ENCODE data around the gene ASAP2.

The ASAP2 gene

GRCh38 chr2:9184361-9184760 is 22.3 kb upstream of the ASAP2 start:
- DNase-seq: no peak

DNA sequence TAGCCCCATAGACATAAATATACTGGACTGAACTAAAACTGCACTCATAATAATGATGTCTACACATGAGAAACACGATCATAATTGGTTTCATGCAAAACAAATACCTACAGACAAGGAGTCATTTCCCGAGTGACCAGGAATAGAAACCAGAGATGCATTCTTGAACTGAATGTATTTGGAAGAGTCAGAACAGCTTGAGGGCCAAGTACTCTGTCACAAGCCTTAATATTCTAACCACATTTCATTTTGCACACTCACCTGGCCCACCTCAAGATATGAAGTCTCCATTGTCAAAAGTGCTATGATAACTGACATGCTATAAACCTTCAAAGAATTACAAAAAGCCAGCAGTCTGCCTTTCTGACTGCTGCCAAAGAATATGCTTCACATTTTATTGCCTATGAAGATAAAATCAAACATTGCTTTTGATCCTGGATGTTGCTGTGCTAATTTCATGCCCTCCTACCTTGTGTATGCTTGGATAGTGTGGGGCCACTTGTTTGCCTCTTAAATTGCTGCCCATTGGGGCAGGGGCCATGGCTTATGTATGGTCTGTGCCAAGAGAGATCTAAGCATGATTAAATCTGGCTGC is 18.9 kb upstream of the ASAP2 start:
- DNase-seq: no peak

GRCh38 chr2:9188823-9189222 is 17.8 kb upstream of the ASAP2 start:
- DNase-seq: no peak

GRCh38 chr2:9189901-9190300 is 16.7 kb upstream of the ASAP2 start:
- no peak for DNase-seq

DNA sequence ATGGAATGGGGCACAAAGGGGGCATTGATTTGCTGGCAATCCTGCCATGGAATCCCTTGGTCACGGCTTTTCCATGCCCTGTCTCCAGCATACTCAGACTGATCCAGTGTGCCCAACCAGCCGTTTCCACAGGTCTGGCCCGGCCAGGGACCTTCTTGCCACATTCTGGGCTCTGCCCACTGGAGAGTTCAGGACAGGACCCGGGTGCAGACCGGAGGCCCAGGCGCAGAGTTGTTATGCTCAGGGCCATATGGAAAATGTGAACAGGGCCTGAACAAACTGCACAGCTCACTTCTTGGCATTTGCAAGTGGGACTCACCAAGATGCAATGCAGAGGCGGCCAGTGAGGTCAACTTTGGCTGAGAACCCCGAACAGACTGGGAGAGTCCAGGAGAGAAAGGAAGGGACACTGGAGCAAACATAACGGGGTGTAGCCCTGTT is 15.6 kb upstream of the ASAP2 start:
- DNase-seq: no peak

GRCh38 chr2:9192712-9193111 is 13.9 kb upstream of the ASAP2 start:
- no peak for DNase-seq

DNA sequence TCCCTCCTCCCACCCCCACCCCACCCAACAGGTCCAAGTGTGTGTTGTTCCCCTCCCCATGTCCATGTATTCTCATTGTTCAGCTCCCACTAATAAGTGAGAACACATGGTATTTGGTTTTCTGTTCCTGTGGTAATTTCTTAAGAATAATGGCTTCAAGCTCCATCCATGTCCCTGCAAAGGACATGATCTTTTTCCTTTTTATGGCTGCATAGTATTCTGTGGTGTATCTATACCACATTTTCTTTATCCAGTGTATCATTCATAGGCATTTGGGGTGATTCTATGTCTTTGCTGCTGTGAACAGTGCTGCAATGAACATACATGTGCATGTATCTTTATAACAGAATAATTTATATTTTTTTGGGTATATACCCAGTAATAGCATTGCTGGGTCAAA is 12.3 kb upstream of the ASAP2 start:
- DNase-seq: no peak

DNA sequence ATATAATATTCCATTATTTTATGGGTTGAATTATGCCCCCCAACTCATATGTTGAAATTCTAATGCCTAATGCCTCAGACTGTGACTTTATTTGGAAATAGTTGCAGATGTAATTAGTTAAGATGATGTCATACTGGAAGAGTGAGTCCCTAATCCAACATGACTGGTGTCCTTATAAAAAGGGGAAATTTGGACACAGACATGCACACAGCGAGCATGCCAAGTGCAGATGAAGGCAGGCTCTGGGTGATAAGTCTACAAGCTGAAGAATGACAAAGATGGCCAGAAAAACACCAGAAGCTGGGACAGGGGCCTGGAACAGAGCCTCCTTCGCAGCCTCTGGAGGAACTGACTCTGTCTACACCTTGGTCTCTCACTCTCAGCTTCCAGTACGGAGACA is 10.0 kb upstream of the ASAP2 start:
- no peak for DNase-seq

DNA sequence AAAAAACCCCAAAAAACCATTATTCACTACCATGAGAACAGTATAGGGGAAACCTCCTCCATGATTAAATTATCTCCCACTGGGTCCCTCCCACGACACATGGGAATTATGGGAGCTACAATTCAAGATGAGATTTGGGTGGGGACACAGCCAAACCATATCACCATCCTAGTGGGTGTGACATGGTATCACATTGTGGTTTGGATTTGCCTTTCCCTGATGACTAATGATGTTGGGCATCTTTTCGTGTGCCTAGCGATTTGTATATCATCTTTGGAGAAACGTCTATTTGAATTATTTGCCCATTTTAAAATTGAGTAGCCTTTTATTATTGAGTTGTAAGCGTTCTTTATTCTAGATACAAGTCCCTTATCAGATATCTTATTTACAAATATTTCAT is 8.7 kb upstream of the ASAP2 start:
- no peak for DNase-seq

DNA sequence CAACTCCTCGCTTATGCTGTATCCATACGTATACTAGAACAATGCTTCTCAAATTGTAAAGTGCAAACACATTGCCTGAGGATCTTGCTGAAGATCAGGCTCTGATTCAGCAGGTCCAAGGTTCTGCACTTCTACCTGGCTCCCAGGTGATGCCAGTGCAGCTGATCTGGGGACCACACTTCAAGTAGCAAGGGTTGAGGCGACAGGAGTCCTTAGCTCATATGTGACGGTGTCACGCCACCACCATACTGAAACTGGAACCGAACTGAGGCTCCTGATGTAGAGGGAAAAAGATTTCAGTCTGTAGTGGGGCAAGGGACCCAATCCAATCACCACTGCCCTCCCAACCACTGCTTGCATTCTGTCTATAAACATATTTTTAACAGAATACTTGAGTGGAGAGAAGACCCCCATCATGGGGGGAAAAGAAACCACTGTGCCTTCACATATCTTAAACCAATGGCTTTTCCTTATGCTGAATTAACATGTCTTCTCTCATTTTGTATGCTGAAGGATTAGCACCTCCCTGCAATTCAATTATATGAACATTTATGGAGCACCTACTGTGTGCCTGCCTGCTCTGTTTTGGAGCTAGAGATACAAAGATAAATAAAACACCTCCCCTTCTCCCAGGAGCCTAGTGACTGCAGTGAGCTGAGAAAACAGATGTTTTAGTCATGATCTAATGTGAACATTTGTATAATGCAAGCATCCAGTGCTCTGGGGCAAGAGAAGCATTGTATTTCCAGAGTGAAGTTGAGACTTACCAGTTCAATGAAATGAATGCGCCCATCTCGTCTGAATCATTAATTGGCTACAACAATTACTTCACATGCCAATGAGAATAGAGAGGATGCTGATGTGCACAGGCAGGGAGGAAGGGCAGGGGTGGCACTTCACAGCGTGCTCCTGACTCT is 6.6 kb upstream of the ASAP2 start:
- no peak for DNase-seq

GRCh38 chr2:9200633-9201015 is 6.0 kb upstream of the ASAP2 start:
- no peak for DNase-seq

DNA sequence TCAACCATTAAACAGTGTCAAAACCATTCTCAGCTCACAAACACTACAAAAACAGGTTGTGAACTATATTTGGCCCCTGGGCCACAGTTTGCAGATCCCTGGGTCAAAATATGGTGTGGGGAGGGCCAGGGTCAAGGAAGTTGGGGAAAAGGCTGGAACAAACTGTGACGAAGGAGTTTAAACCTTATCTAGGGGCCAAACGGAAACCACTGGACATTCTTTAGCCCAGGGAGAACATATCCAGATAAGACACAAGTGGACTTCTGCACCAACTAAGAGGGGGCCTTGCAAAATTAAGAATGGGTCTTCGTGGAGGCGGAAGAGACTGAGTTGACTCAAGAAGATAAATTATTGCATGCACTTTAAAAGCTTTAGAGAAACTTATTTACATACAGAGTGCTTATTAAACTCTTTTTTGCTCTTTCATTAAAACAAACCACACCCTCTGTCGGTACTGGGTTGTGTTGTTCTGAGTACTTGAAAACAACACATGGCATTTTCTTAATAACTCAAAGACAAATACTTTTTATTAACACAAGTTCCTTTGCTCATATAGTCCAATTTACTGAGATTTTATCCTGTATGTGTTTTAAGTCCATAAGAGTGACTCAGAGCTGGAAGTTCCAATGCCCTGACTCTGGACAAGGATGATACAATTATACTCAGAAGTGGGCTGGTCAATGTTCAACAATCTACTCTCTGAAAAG is 5.3 kb upstream of the ASAP2 start:
- DNase-seq: no peak

DNA sequence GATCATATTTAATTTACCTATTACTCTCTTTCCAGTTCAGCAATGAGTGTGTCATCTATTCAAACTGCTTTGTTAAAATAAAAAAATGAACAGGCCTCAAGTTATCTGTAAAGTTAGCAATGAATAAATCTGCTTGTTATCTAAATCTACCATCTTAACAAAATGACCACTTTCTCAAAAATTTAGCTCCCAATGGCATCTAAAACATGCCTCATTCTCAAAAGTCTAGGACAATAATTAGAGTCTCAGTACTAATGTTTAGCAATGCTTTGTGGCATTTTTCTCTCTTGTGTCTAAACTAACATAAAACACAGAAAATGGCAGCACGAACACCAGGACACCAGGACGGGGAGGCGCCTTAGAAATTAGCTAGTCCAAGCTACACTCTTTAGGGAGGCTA is 3.6 kb upstream of the ASAP2 start:
- no peak for DNase-seq

DNA sequence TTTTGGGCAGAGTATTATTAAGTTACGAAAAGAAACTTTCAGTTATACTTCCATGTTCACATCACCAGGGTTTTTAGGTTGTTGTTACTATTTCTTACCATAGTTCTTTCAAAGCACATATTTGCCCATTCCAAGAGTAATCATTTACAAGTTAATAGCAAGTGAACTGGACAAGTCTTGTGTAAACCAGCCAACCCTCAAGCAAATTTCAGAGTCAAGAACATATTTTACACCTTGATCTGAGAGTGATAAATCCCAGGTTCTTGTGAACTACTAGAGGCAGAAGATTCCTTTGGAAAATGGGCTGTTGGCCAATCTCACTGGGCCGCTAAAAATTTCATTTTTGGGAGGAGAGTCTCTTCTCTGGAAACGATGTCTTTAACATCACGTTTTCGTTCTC is 2.7 kb upstream of the ASAP2 start:
- no peak for DNase-seq

DNA sequence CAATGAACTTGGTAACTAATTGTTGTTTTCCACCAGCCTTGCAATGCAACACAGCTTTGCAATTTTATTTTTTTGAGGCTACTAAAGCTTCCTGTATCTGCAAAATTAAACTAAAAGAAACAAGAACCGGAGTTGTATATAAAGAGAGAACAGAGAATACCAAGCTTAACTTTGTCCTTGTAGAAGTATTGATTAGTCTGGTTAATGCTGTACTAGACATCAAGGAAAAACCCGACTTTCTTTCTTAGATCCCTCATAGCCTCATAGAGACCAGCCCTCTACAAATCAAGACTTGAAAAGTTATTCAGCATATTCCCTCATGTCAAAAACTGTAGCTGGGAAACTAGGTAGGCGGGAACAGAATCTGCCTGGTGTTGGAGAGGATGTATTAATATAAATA is 1.7 kb upstream of the ASAP2 start:
- DNase-seq: no peak

DNA sequence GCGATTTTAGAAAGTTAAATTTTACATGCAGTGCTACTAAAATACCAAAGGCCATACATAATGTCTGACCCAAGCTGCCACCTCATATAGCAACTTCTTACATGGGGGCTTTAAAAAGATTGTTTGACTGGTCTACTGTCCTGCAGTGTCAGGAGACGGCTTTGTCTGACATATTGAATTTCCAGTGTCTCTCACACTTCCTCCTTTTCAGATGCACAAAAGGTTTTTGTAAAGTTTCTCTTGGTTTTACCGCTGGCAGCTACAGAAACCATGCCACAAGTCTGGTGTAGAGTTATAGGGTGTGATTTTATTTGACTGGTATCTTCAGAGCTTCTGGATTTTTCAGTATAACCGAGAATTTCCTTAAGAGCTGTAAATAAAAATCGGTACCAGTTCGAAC is 1.1 kb upstream of the ASAP2 start:
- no peak for DNase-seq

GRCh38 chr2:9206991-9207640 is 504 bp downstream of the ASAP2 start:
- no peak for DNase-seq

- no peak for DNase-seq
These were observed 1.2 kb downstream of the ASAP2 start for GRCh38 chr2:9207641-9208311.

DNA sequence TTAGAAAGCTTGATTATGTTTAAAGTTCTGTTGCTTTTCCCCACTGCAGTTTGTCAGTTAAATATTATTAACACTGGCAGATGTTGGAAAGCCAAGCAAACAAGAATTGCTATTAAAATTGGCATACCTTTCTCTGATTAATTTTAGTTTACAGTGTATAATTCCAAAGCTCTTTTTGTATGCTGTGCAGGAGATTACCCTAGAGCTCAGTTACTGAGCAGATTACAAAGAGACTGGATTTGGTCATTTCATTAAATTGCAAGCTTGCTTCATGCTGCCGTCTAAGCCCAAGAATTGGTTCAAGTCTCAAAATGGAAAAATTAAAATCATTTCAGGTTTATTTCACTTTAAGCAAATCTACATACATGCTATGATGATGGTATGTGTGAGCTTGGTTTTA is 2.3 kb downstream of the ASAP2 start:
- no peak for DNase-seq

- DNase-seq: no peak
These were observed 3.4 kb downstream of the ASAP2 start for GRCh38 chr2:9210030-9210429.

GRCh38 chr2:9211496-9211895 is 4.9 kb downstream of the ASAP2 start:
- no peak for DNase-seq

GRCh38 chr2:9212010-9212635 is 5.5 kb downstream of the ASAP2 start:
- no peak for DNase-seq
